Islet of Langerhans (tissue), 1 donor: ENCODE measurements around the gene ALDH8A1.
"Not testable (repeated sequence)": the region's sequence is repeated elsewhere in the genome, so short reads cannot be mapped to it uniquely, and the experiment has no call there.

Source experiments
- FAIRE-seq: peaks from one replicate; lab custom pipeline; 2011; peaks lifted over from hg19 to GRCh38; lab: Jason Lieb, UNC

ALDH8A1 gene

DNA sequence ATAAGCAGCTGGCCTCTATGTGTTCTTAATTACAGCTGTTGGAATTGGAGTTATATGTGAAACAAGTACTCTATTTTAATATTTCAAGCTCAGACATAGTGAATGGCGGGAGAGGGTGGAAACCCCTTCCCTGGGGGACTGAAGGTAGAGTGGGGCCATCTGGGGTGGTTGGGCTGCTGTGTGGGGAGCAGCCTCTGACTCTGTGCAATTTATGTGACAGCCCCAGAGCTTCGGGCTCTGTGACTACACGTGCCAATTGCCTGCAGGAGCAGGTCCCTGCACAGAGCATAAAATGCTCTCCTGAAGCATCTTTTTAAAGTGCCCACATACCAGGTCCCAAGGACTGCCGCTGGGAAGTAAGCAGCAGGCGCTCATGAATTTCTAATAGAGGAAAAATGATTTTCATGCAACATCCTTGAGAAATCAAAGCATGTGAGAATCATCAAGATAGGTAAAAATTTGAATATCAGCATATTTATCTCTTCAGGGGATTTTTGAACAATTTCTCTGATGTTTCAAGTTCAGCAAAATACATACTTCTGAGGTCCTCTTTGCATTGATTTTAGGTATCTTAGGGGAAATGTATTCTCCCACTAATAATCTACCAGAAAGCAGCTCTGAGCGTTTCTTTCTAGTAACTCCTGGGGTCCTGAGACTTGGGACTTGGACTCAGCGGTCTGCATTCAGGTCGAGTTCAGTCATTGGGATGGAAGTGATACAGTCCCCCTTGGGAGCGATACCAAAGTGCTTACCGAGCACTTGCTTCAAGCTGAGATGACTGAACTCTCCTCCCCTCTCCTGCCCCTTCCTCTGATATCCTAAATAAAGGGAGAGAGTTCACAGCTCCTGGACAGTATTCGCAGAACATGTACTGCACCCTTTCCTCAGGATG lies 40.0 kb downstream of the ALDH8A1 start:
- no peak for FAIRE-seq

GRCh38 chr6:134908906-134909516 lies 40.9 kb downstream of the ALDH8A1 start:
- FAIRE-seq = no peak

GRCh38 chr6:134904731-134905130 lies 45.2 kb downstream of the ALDH8A1 start:
- not testable (repeated sequence) for FAIRE-seq

DNA sequence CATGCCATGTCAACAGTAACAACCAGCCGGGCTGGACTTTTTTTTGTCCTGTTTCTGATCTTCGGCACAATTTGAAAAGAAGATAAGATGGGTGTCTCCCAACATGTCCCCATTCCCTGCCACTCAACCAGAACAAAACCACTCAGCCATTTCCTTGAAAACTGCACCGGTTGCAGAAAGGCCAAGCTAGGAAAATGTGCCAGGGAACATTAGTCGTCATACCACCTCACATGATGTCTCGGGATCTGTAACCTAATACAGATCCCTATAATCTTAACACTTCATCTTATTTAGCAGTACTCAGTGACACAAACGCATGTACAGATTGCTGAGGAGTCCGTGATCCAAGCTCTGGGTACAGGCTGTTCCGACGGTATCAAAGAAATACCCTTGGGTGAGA lies 46.5 kb downstream of the ALDH8A1 start:
- peak; percentile 79 for FAIRE-seq

DNA sequence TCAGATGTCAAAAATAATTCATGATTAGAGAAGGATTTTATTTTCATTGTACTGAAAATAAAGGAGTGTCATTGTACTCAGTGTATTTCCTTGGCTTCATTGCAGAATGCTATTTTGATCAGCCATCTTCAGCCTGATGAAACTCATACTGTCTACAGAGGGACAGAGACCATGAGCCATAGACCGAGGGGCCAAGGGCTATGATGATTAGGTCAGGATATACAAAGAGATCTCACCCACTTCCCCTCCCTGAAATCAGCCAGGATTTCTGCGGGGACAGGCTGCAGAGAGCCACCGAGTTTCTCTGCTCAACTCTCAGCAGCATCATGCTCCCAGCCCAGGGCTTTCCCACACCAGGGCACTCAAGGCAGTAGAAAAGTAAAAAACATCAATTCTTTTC lies 47.0 kb downstream of the ALDH8A1 start:
- no peak for FAIRE-seq

- FAIRE-seq = no peak
Measured at GRCh38 chr6:134902074-134902861, 47.6 kb downstream of the ALDH8A1 start.

- FAIRE-seq = no peak
Measured at GRCh38 chr6:134898575-134898974, 51.3 kb downstream of the ALDH8A1 start.

DNA sequence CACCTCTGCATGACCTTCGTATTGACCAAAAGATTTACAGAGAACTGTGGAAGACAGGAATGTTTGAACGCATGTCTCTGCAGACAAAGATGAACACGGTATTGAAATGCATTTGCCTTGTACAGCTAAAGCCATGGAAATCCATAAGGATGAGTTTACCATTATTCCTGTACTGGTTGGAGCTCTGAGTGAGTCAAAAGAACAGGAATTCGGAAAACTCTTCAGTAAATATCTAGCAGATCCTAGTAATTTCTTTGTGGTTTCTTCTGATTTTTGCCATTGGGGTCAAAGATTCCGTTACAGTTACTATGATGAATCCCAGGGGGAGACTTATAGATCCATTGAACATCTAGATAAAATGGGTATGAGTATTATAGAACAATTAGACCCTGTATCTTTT lies 51.7 kb downstream of the ALDH8A1 start:
- not testable (repeated sequence) for FAIRE-seq

DNA sequence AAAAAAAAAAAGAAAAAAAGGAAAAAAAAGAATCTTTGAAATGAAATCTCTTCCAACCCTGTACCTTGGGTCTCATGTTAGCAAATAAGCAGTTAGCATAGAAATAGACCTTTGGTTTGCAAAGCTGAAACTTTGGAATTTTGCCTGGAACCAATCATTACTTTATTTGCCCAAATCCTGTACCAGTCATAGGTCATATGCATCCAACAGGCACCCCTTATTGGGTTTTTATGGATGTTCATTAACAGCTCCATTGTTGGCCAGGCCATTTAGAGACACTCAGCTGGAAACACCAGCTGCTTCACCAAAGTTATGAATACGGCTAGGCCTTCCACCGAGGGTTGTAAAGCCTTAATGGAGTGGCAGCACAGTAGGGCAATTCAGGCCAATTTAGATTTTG lies 53.0 kb downstream of the ALDH8A1 start:
- FAIRE-seq = no peak

DNA sequence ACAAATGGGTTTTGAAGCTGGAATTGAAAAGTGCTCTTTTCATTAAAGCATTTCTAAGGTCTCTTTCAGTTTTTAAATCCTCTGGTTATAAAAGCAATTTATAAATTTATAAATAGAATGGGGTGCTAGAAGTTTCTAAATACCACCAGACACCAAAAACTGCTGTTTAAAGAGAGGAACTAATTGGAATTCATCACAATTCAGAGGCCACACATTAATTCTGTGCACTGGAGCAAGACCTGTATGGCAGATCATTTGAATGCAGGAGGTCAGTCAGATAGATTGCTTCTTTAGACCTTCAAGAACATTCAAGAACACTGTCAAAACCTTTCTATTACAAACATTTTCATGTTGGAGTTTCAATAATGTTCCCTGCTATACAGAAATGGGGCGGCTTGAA lies 55.1 kb downstream of the ALDH8A1 start:
- FAIRE-seq = no peak

- FAIRE-seq = no peak
Measured at GRCh38 chr6:134892362-134892761, 57.5 kb downstream of the ALDH8A1 start.

- FAIRE-seq = no peak
Measured at GRCh38 chr6:134891633-134892032, 58.3 kb downstream of the ALDH8A1 start.

- FAIRE-seq = no peak
Measured at GRCh38 chr6:134888316-134888715, 61.6 kb downstream of the ALDH8A1 start.

DNA sequence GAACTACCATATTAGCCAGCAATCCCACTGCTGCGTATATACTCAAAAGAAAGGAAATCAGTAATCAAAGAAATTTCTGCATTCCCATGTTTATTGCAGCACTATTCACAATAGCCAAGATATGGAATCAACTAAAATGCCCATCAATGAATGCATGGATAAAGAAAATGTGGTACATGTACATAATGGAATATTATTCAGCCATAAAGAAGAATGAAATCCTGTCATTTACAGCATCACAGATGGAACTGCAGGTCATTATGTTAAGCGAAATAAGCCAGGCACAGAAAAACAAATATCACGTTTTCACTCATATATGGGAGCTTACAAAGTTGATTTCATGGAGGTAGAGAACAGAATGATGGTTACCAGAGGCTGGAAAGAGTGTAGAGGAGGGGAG lies 65.1 kb downstream of the ALDH8A1 start:
- no peak for FAIRE-seq

GRCh38 chr6:134883314-134883713 lies 66.6 kb downstream of the ALDH8A1 start:
- FAIRE-seq = no peak

DNA sequence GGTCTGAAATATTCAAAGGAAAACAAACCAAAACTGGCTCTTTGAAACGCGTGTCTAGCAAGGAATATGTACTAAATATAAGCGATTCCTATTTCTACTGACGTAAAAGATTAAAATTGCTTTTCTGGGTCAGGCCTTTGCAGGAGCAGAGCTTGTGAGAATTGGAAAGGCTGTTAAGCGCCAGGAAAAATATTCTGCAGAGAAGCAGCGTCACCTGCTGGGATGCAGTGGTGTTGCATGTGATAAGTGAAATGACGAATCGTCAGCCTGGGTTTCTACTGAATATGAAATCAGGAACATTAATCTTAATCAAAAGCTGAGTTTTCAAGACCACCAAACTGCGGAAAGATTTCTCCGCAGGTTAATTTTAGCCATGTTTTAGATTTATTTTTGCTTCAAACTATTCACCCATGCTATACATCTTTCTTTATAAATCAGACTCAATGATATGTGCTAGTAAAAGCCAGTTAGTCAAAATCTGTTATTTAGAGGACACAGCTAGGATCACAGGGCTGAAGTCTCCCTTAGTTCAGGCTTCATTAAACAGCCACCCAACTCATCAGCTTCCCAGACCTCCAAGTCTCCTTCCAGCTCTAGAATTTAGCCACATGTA lies 67.4 kb downstream of the ALDH8A1 start:
- peak; percentile 97 for FAIRE-seq

- no peak for FAIRE-seq
Measured at GRCh38 chr6:134880487-134881190, 69.3 kb downstream of the ALDH8A1 start.

GRCh38 chr6:134878136-134878535 lies 71.8 kb downstream of the ALDH8A1 start:
- no peak for FAIRE-seq

- no peak for FAIRE-seq
Measured at GRCh38 chr6:134875367-134875766, 74.5 kb downstream of the ALDH8A1 start.

DNA sequence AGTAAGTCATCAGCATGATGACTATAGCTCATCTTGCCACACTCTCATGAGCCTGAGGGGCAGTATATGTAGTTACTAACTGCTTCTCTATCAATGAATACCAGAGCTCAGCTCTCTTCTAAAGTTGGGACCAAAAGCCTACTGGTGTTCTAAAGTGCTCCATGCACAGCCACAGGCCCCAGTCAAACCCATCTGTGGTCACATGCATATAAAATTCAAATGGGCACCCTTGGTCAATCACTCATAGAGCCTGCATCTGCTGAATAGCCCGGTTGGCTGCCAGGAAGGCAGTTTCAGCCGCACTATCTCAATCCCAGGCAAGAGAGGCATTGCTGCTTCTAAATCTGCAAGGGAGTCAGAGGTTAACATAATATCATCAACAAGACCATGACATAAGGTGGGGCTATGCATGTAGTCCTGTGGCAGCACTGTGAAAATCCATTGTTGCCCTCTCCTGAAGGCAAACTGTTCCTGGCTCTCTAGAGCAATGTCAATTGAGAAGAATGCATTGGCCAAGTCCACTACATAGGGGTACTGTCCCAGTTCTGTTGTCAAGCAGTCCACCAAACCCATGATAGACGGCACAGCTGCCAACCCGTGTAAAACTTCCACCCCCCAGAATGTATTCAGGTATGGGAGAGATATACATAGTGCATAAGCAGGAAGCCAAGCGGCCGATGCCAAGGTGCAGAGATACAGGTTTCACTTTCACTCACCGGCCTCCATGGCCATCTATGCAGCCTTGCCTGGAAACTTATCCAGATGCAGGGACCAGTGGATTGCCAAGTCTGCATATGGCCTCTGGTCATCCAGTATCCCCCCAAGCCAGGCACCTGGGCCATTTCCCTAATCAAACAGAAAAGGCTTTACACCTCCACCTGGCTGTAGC lies 76.2 kb downstream of the ALDH8A1 start:
- FAIRE-seq = no peak
